Left ventricle myocardium inferior (tissue), 1 donor: Measurements from ENCODE around the gene TMEM179. TPM values are rescaled to one million over a fixed set of nuclear protein-coding genes. Genes with fewer than 3 reads are reported as not detected.

Experiments used
- DNase-seq: peaks from one replicate; pipeline ENCODE4 v3.0.0-alpha.2; 2020
- H3K27ac ChIP-seq: fragments of 200-600 bp; replicated peaks from 2 replicates; pipeline ENCODE4 v1.8.0; 2021
- H3K27me3 ChIP-seq: fragments of 200-600 bp; 2 replicates; pipeline ENCODE4 v1.8.0; 2021; ENCODE audit warnings: low read depth
- H3K36me3 ChIP-seq: fragments of 200-600 bp; 2 replicates; pipeline ENCODE4 v1.8.0; 2021
- H3K4me1 ChIP-seq: fragments of 200-600 bp; 2 replicates; pipeline ENCODE4 v1.8.0; 2021
- H3K4me3 ChIP-seq: fragments of 200-600 bp; 2 replicates; pipeline ENCODE4 v1.8.0; 2021; ENCODE audit warnings: mild to moderate bottlenecking, moderate library complexity
- H3K9me3 ChIP-seq: fragments of 200-600 bp; replicated peaks from 2 replicates; pipeline ENCODE4 v1.8.0; 2021
- intact Hi-C: fragments of 100-400 bp; cut with micrococcal nuclease; formaldehyde crosslinking; loops from one replicate; pipeline ENCODE4 v1.11.0; 2022
- total RNA-seq: library from RNA; stranded (reverse); fragmentation: NEBNext Ultra II Directional; extraction: Animal tissue kit (Norgen Biotek cat#: 25700); gene quantifications from one replicate; pipeline ENCODE4 v1.2.1, GENCODE V29; 2021
- TF ChIP-seq, protein P1 (sequence below): fragments of 200-600 bp; IDR thresholded peaks from 2 replicates; pipeline ENCODE4 v1.8.0; 2021; ENCODE audit warnings: antibody characterized with exemption, mild to moderate bottlenecking, borderline replicate concordance
- donor health status: DM: no; HTN: yes; CAD: no; lungs with severe emphysema.

The TMEM179 gene
- total RNA-seq, 1 donor from 2014 or later: 0.49 TPM

DNA sequence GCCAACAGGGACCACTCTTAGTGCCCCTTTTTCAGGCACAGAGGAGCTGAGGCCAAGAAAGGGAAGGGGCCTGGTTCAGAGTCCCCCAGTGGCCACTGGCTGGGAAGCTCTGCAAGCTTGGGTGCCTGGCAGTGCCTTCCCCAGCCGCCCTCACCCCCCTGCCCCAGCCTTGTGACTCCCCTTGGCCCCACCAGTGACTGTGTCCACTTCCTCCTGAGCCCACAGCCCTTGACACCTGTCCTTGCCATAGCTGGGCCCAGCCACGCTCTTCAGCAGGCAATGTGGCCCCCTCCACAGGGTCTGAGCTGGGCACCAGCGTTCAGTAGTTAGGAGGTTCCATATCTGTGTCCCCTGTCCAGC lies 44.0 kb downstream of the TMEM179 start:
- H3K27me3 ChIP-seq: peaks cover 47% of the 10 kb centered on the region
- intact Hi-C loops: no loop called here
- TF ChIP-seq, protein P1, sequence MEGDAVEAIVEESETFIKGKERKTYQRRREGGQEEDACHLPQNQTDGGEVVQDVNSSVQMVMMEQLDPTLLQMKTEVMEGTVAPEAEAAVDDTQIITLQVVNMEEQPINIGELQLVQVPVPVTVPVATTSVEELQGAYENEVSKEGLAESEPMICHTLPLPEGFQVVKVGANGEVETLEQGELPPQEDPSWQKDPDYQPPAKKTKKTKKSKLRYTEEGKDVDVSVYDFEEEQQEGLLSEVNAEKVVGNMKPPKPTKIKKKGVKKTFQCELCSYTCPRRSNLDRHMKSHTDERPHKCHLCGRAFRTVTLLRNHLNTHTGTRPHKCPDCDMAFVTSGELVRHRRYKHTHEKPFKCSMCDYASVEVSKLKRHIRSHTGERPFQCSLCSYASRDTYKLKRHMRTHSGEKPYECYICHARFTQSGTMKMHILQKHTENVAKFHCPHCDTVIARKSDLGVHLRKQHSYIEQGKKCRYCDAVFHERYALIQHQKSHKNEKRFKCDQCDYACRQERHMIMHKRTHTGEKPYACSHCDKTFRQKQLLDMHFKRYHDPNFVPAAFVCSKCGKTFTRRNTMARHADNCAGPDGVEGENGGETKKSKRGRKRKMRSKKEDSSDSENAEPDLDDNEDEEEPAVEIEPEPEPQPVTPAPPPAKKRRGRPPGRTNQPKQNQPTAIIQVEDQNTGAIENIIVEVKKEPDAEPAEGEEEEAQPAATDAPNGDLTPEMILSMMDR: no peak
- peaks cover 23% of the 10 kb centered on the region for H3K4me1 ChIP-seq
- no peak for DNase-seq
- H3K9me3 ChIP-seq: no peaks in the 10 kb centered on the region
- no peaks in the 10 kb centered on the region for H3K36me3 ChIP-seq
- no peak overlapping the region for H3K27ac ChIP-seq
- no peak overlapping the region for H3K4me3 ChIP-seq

GRCh38 chr14:104559804-104560585 lies 44.6 kb downstream of the TMEM179 start:
- TF ChIP-seq, protein P1: no peak
- no peaks in the 10 kb centered on the region for H3K36me3 ChIP-seq
- no peak for DNase-seq
- H3K4me3 ChIP-seq: no peak overlapping the region
- intact Hi-C loops: no loop called here
- H3K4me1 ChIP-seq: peaks cover 18% of the 10 kb centered on the region
- no peaks in the 10 kb centered on the region for H3K9me3 ChIP-seq
- H3K27me3 ChIP-seq: peaks cover 46% of the 10 kb centered on the region
- H3K27ac ChIP-seq: no peak overlapping the region

GRCh38 chr14:104559028-104559803 lies 45.4 kb downstream of the TMEM179 start:
- intact Hi-C loops: no loop called here
- DNase-seq: peak; percentile 5
- peaks cover 46% of the 10 kb centered on the region for H3K27me3 ChIP-seq
- H3K36me3 ChIP-seq: no peaks in the 10 kb centered on the region
- TF ChIP-seq, protein P1: no peak
- H3K9me3 ChIP-seq: no peaks in the 10 kb centered on the region
- H3K27ac ChIP-seq: no peak overlapping the region
- peaks cover 10% of the 10 kb centered on the region for H3K4me1 ChIP-seq
- H3K4me3 ChIP-seq: no peak overlapping the region

DNA sequence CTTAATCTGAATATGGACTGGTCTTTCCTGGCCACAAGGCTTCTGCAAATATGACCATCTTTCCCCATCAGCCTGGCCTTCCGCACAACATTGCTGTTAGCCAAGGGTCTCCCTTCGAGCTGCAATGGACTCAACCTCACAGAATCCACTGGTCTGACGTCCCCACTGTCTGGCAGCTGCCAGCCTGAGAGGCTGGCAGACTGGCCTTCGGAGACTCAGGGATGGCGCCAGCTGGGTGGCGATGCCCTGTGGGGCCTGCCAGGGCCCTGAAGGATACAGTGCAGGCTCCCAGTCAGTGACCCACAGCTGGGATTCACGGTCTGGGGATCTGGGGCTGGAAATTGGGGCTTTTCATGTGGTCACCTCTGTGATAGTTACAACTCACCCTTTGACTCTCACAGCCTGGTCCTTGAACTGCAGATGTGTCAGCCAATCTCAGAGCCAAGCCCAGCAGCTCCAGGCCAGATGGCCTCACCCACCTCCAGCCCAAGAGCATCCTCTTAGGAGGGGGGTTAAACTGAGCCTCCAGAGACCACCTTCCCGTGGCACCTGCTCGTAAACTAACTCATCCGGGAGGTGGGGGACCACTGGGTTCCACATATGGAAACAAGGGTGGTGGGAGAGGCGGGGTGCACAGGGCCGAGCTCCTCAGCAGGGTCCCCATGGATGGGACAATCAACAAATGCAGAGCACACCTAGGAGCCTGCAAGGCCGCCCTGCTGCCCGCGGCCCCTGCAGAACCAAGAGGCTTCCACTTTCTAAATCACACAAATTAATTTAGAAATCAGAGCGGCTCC lies 46.1 kb downstream of the TMEM179 start:
- intact Hi-C loops: no loop called here
- no peaks in the 10 kb centered on the region for H3K9me3 ChIP-seq
- peaks cover 47% of the 10 kb centered on the region for H3K27me3 ChIP-seq
- no peaks in the 10 kb centered on the region for H3K36me3 ChIP-seq
- H3K27ac ChIP-seq: no peak overlapping the region
- no peak overlapping the region for H3K4me3 ChIP-seq
- DNase-seq: peak; percentile 4
- TF ChIP-seq, protein P1: no peak
- H3K4me1 ChIP-seq: peaks cover 2% of the 10 kb centered on the region

- Histone ChIP-seq H3K27me3 (peaks cover 52% of the 10 kb centered on the region), H3K36me3 (no peaks in the 10 kb centered on the region), H3K4me3 (no peak overlapping the region), H3K9me3 (no peaks in the 10 kb centered on the region), H3K4me1 (no peaks in the 10 kb centered on the region), H3K27ac (no peak overlapping the region)
- TF ChIP-seq, protein P1: no peak
- DNase-seq: peak; percentile 7
- intact Hi-C loops: no loop called here
These were observed 46.8 kb downstream of the TMEM179 start for GRCh38 chr14:104557766-104558165.
